ELF-1 (cell line): Measurements from ENCODE around the gene EPHA3.
"Not testable (repeated sequence)": the region's sequence is repeated elsewhere in the genome, so short reads cannot be mapped to it uniquely, and the experiment has no call there.

ENCODE experiments used
- DNase-seq: peaks from one replicate; pipeline ENCODE4 v3.0.0-alpha.2; 2016; ENCODE audit warnings: low read depth, low spot score

The EPHA3 gene

GRCh38 chr3:89280822-89281365 lies 173.5 kb downstream of the EPHA3 start:
- no peak for DNase-seq

GRCh38 chr3:89287902-89288508 lies 180.6 kb downstream of the EPHA3 start:
- no peak for DNase-seq

GRCh38 chr3:89289574-89290190 lies 182.3 kb downstream of the EPHA3 start:
- DNase-seq = no peak

- DNase-seq = no peak
Measured at GRCh38 chr3:89297199-89297598, 189.8 kb downstream of the EPHA3 start.

GRCh38 chr3:89300526-89300925 lies 193.1 kb downstream of the EPHA3 start:
- no peak for DNase-seq

- no peak for DNase-seq
Measured at GRCh38 chr3:89300981-89301380, 193.6 kb downstream of the EPHA3 start.

- DNase-seq = no peak
Measured at GRCh38 chr3:89303701-89304100, 196.3 kb downstream of the EPHA3 start.

GRCh38 chr3:89306540-89306939 lies 199.1 kb downstream of the EPHA3 start:
- no peak for DNase-seq

- DNase-seq = no peak
Measured at GRCh38 chr3:89311581-89311980, 204.2 kb downstream of the EPHA3 start.

- DNase-seq = no peak
Measured at GRCh38 chr3:89312141-89312540, 204.7 kb downstream of the EPHA3 start.

- no peak for DNase-seq
Measured at GRCh38 chr3:89314454-89315098, 207.2 kb downstream of the EPHA3 start.

- no peak for DNase-seq
Measured at GRCh38 chr3:89315750-89316470, 208.5 kb downstream of the EPHA3 start.

GRCh38 chr3:89320186-89320585 lies 212.8 kb downstream of the EPHA3 start:
- DNase-seq = no peak

GRCh38 chr3:89326997-89327396 lies 219.6 kb downstream of the EPHA3 start:
- DNase-seq = no peak

- peak; percentile 12 for DNase-seq
Measured at GRCh38 chr3:89332386-89332785, 225.0 kb downstream of the EPHA3 start.

- no peak for DNase-seq
Measured at GRCh38 chr3:89332793-89333192, 225.4 kb downstream of the EPHA3 start.

GRCh38 chr3:89335693-89336092 lies 228.3 kb downstream of the EPHA3 start:
- no peak for DNase-seq

GRCh38 chr3:89340408-89340807 lies 233.0 kb downstream of the EPHA3 start:
- no peak for DNase-seq

- DNase-seq = no peak
Measured at GRCh38 chr3:89344076-89344475, 236.7 kb downstream of the EPHA3 start.

GRCh38 chr3:89350935-89351334 lies 243.5 kb downstream of the EPHA3 start:
- not testable (repeated sequence) for DNase-seq

GRCh38 chr3:89353465-89353864 lies 246.0 kb downstream of the EPHA3 start:
- no peak for DNase-seq

GRCh38 chr3:89358281-89358680 lies 250.9 kb downstream of the EPHA3 start:
- DNase-seq = no peak
